IMR-90 (cell line): Measurements from ENCODE around the gene BZW2. TPM values are rescaled to one million over a fixed set of nuclear protein-coding genes. Genes with fewer than 3 reads are reported as not detected.

ENCODE experiments used
- ATAC-seq: fragments of 200-7000 bp; cut with Tn5 transposase; 2 replicates; pipeline ENCODE4 v1.9.1; 2020; ENCODE audit warnings: low read depth, mild to moderate bottlenecking, moderate library complexity
- BruUV-seq: library from RNA; stranded (reverse); fragments of 400-500 nt; replicated peaks from 2 replicates; lab custom pipeline; 2021; lab: Mats Ljungman, UMichigan
- CTCF ChIA-PET: fragments of 300-600 bp; formaldehyde crosslinking; extraction: SDS; loops from one replicate; lab custom pipeline; 2021; ENCODE audit warnings: antibody characterized with exemption; lab: Yijun Ruan, JAX
- POLR2A ChIA-PET: fragments of 300-600 bp; sonication (Branson Sonifier 250); formaldehyde crosslinking; loops from one replicate; lab custom pipeline; 2022; ENCODE audit warnings: antibody characterized with exemption; ENCODE audit not compliant: unreplicated experiment; lab: Charles Lee
- DNase-seq: peaks from one replicate; pipeline ENCODE4 v3.0.0; 2013
- H2AFZ ChIP-seq: replicated peaks from 2 replicates; pipeline ENCODE3; 2013; ENCODE audit warnings: low read length, mild to moderate bottlenecking; ENCODE audit not compliant: poor library complexity
- H2AK5ac ChIP-seq: 2 replicates; pipeline ENCODE4 v1.6.1; 2013; ENCODE audit warnings: low read depth, low read length, inconsistent platforms
- H2AK9ac ChIP-seq: replicated peaks from 2 replicates; pipeline ENCODE3; 2013; ENCODE audit warnings: mild to moderate bottlenecking, low read depth, low read length, moderate library complexity; ENCODE audit not compliant: poor library complexity
- H2BK120ac ChIP-seq: 2 replicates; pipeline ENCODE4 v1.6.1; 2013; ENCODE audit warnings: low read depth, low read length, inconsistent platforms
- H2BK15ac ChIP-seq: 3 replicates; pipeline ENCODE4 v1.6.1; 2013; ENCODE audit warnings: low read depth, low read length, inconsistent platforms
- H2BK20ac ChIP-seq: 2 replicates; pipeline ENCODE4 v1.6.1; 2013; ENCODE audit warnings: low read depth, mild to moderate bottlenecking, inconsistent platforms, low read length, moderate library complexity
- H2BK5ac ChIP-seq: 2 replicates; pipeline ENCODE4 v1.6.1; 2013; ENCODE audit warnings: mild to moderate bottlenecking, low read depth, low read length, inconsistent platforms; ENCODE audit not compliant: poor library complexity, severe bottlenecking
- H3K14ac ChIP-seq: replicated peaks from 2 replicates; pipeline ENCODE4 v1.6.1; 2013; ENCODE audit warnings: low read depth, low read length, inconsistent platforms
- H3K18ac ChIP-seq: 2 replicates; pipeline ENCODE4 v1.6.1; 2013; ENCODE audit warnings: low read depth, low read length, control low read depth
- H3K23ac ChIP-seq: 2 replicates; pipeline ENCODE4 v1.6.1; 2013; ENCODE audit warnings: low read depth, low read length, inconsistent platforms
- H3K27ac ChIP-seq: 2 replicates; pipeline ENCODE4 v1.5.1; 2013; ENCODE audit warnings: mild to moderate bottlenecking, control low read depth, low read length; ENCODE audit not compliant: insufficient read depth
- H3K27me3 ChIP-seq: 2 replicates; pipeline ENCODE4 v1.6.1; 2013; ENCODE audit warnings: low read length; ENCODE audit not compliant: control insufficient read depth, insufficient read depth
- H3K36me3 ChIP-seq: 2 replicates; pipeline ENCODE4 v1.6.1; 2013; ENCODE audit warnings: low read length, mixed read lengths; ENCODE audit not compliant: control insufficient read depth, insufficient read depth
- H3K4ac ChIP-seq: 2 replicates; pipeline ENCODE4 v1.6.1; 2013; ENCODE audit warnings: low read depth, low read length, inconsistent platforms
- H3K4me1 ChIP-seq: 2 replicates; pipeline ENCODE4 v1.6.1; 2013; ENCODE audit warnings: low read length, mixed read lengths; ENCODE audit not compliant: control insufficient read depth, insufficient read depth
- H3K4me2 ChIP-seq: 2 replicates; pipeline ENCODE4 v1.6.1; 2013; ENCODE audit warnings: low read depth, mild to moderate bottlenecking, control low read depth, low read length, moderate library complexity
- H3K4me3 ChIP-seq: 2 replicates; pipeline ENCODE4 v1.5.1; 2013; ENCODE audit warnings: low read depth, mild to moderate bottlenecking, control low read depth, low read length, moderate library complexity; ENCODE audit not compliant: insufficient read depth
- H3K56ac ChIP-seq: 2 replicates; pipeline ENCODE4 v1.6.1; 2013; ENCODE audit warnings: low read length, inconsistent platforms; ENCODE audit not compliant: insufficient read depth; ENCODE audit errors: extremely low read depth
- H3K79me1 ChIP-seq, 2 experiments: 2 replicates each; pipeline ENCODE4 v1.6.1; 2013; ENCODE audit warnings: low read length in 2 of 2, inconsistent platforms in 1 of 2, low read depth in 1 of 2
- H3K9ac ChIP-seq: 2 replicates; pipeline ENCODE4 v1.6.1; 2013; ENCODE audit warnings: low read depth, low read length, control low read depth
- H3K9me1 ChIP-seq: 2 replicates; pipeline ENCODE4 v1.6.1; 2013; ENCODE audit warnings: low read length, inconsistent platforms; ENCODE audit not compliant: insufficient read depth
- H3K9me3 ChIP-seq: 2 replicates; pipeline ENCODE4 v1.6.1; 2013; ENCODE audit warnings: low read length; ENCODE audit not compliant: control insufficient read depth, insufficient read depth
- H4K20me1 ChIP-seq: 2 replicates; pipeline ENCODE4 v1.6.1; 2013; ENCODE audit warnings: low read length, inconsistent platforms; ENCODE audit not compliant: insufficient read depth
- H4K5ac ChIP-seq: 2 replicates; pipeline ENCODE4 v1.6.1; 2013; ENCODE audit warnings: mild to moderate bottlenecking, low read depth, low read length, control low read depth
- H4K8ac ChIP-seq, 2 experiments: 2 replicates each; pipeline ENCODE4 v1.6.1; 2013; ENCODE audit warnings: low read depth in 2 of 2, low read length in 2 of 2, control low read depth in 1 of 2, inconsistent platforms in 1 of 2
- H4K91ac ChIP-seq: 2 replicates; pipeline ENCODE4 v1.6.1; 2013; ENCODE audit warnings: low read depth, low read length, inconsistent platforms; ENCODE audit not compliant: insufficient read depth
- BHLHE40 ChIP-seq: fragments of 150-350 bp; IDR thresholded peaks from 2 replicates; pipeline ENCODE4 v1.6.1; 2016; ENCODE audit warnings: mild to moderate bottlenecking, low read depth, low read length
- CEBPB ChIP-seq: IDR thresholded peaks from 2 replicates; pipeline ENCODE4 v1.6.1; 2012; ENCODE audit warnings: low read depth, low read length, improper control_type of control experiment
- CHD1 ChIP-seq: IDR thresholded peaks from 2 replicates; pipeline ENCODE4 v1.6.1; 2012; ENCODE audit warnings: low read depth, low read length, improper control_type of control experiment
- CTCF ChIP-seq: conservative IDR thresholded peaks from 2 replicates; pipeline ENCODE4 v1.5.1; 2012; ENCODE audit warnings: mild to moderate bottlenecking, low read depth, low read length, improper control_type of control experiment
- ELK1 ChIP-seq: fragments of 150-350 bp; IDR thresholded peaks from 2 replicates; pipeline ENCODE4 v1.6.1; 2016; ENCODE audit warnings: low read depth, mild to moderate bottlenecking, low read length, moderate library complexity, borderline replicate concordance
- FOS ChIP-seq: fragments of 150-350 bp; IDR thresholded peaks from 2 replicates; pipeline ENCODE4 v1.6.1; 2016; ENCODE audit warnings: low read depth, low read length
- MAFK ChIP-seq: IDR thresholded peaks from 2 replicates; pipeline ENCODE4 v1.6.1; 2012; ENCODE audit warnings: low read depth, low read length, improper control_type of control experiment
- MAZ ChIP-seq: IDR thresholded peaks from 2 replicates; pipeline ENCODE4 v1.6.1; 2012; ENCODE audit warnings: low read depth, mild to moderate bottlenecking, low read length, improper control_type of control experiment, moderate library complexity, borderline replicate concordance
- MXI1 ChIP-seq: IDR thresholded peaks from 2 replicates; pipeline ENCODE4 v1.6.1; 2012; ENCODE audit warnings: low read depth, mild to moderate bottlenecking, low read length, moderate library complexity, borderline replicate concordance
- NFE2L2 ChIP-seq: fragments of 150-350 bp; IDR thresholded peaks from 2 replicates; pipeline ENCODE4 v1.6.1; 2016; ENCODE audit warnings: low read depth, mild to moderate bottlenecking, low read length
- POLR2A ChIP-seq: IDR thresholded peaks from 2 replicates; pipeline ENCODE4 v1.6.1; 2012; ENCODE audit warnings: mild to moderate bottlenecking, low read depth, low read length
- RAD21 ChIP-seq: IDR thresholded peaks from 2 replicates; pipeline ENCODE4 v1.6.1; 2012; ENCODE audit warnings: low read length, improper control_type of control experiment
- RCOR1 ChIP-seq: IDR thresholded peaks from 2 replicates; pipeline ENCODE4 v1.6.1; 2012; ENCODE audit warnings: mild to moderate bottlenecking, low read length, improper control_type of control experiment; ENCODE audit not compliant: insufficient replicate concordance
- RFX5 ChIP-seq: IDR thresholded peaks from 2 replicates; pipeline ENCODE4 v1.8.0; 2012; ENCODE audit warnings: low read depth, mild to moderate bottlenecking, low read length, moderate library complexity
- SMC3 ChIP-seq: fragments of 150-350 bp; IDR thresholded peaks from 2 replicates; pipeline ENCODE4 v1.6.1; 2016; ENCODE audit warnings: low read depth, mild to moderate bottlenecking, antibody characterized with exemption, low read length, moderate library complexity
- USF2 ChIP-seq: fragments of 150-350 bp; IDR thresholded peaks from 2 replicates; pipeline ENCODE4 v1.6.1; 2017; ENCODE audit warnings: mild to moderate bottlenecking, antibody characterized with exemption, low read length, low read depth
- WGBS, 2 experiments: methylation state at CpG; one replicate each; pipeline versions ENCODE4 v1.1.5 to v1.1.7; 2013; ENCODE audit warnings: missing lambda C conversion rate in 2 of 2; ENCODE audit not compliant: insufficient read length in 1 of 2; ENCODE audit errors: extremely low coverage in 2 of 2; 5-methylcytosine and 5-hydroxymethylcytosine counted together
- dilution Hi-C: fragments of 300-500 bp; cut with HindIII; formaldehyde crosslinking; loops from one replicate; pipeline ENCODE4 v1.14.3; 2018; ENCODE audit warnings: low sequenced_read_pairs; ENCODE audit not compliant: unreplicated experiment
- in situ Hi-C: fragments of 300-500 bp; cut with MboI; formaldehyde crosslinking; loops from 3 replicates; pipeline ENCODE4 v1.14.3; 2019; ENCODE audit warnings: low sequenced_read_pairs, inconsistent platforms, mixed read lengths
- intact Hi-C: fragments of 100-400 bp; cut with micrococcal nuclease; formaldehyde crosslinking; loops from 2 replicates; pipeline ENCODE4 v1.10.0; 2022
- polyA plus RNA-seq, 3 experiments: library from polyadenylated mRNA; depleted of rRNA; stranded (reverse); fragments of >200 nt; gene quantifications; 2 replicates each; pipeline ENCODE4 v1.2.3, GENCODE V29; 2012; ENCODE audit warnings: low replicate concordance in 1 of 3
- total RNA-seq: library from RNA; depleted of rRNA; stranded (reverse); fragments of >200 nt; gene quantifications from 2 replicates; pipeline ENCODE4 v1.2.3, GENCODE V29; 2012

Gene BZW2
- total and polyA plus RNA-seq, 2 of the 4 experiments (the other 2 are of a cell fraction): 58.1 to 92.9 TPM

GRCh38 chr7:16606704-16607103, 39.3 kb upstream of the BZW2 start:
- WGBS, 2 experiments: no CpG with 5 or more reads among the region's 3 CpGs
- Histone ChIP-seq H3K36me3 (peaks cover 23% of the 10 kb centered on the region), H3K9me3 (no peaks in the 10 kb centered on the region), H4K8ac (no peak overlapping the region), H3K79me1 (peaks cover 1 to 2% of the 10 kb centered on the region in 2 experiments; a peak in 2 of 4 replicates), H3K4me3 (no peak overlapping the region), H3K14ac (no peak overlapping the region), H2BK5ac (no peak overlapping the region), H3K27me3 (no peaks in the 10 kb centered on the region), H2BK120ac (no peak overlapping the region), H2AK5ac (no peak overlapping the region), H3K4me1 (0 out of 2 replicates have a peak, but pooled peaks cover 3% of the 10 kb centered on the region), H3K27ac (no peak overlapping the region), H4K20me1 (no peaks in the 10 kb centered on the region), H2AFZ (peak overlapping the region; percentile 23), H2AK9ac (peak overlapping the region; percentile 78), H3K23ac (no peak overlapping the region), H3K9me1 (no peaks in the 10 kb centered on the region), H3K4me2 (no peak overlapping the region), H3K56ac (no peak overlapping the region), H2BK20ac (peak overlapping the region; percentile 36; the same call in 1 of the 2 replicates), H3K9ac (no peak overlapping the region), H3K4ac (no peak overlapping the region), H4K91ac (no peak overlapping the region; the same call in 1 of the 2 replicates), H3K18ac (no peak overlapping the region), H4K5ac (no peak overlapping the region), H2BK15ac (no peak overlapping the region)
- TF ChIP-seq ELK1 (no peak), RCOR1 (no peak), NFE2L2 (no peak), CEBPB (no peak), CHD1 (no peak), SMC3 (no peak), POLR2A (no peak), RFX5 (no peak), MXI1 (no peak), CTCF (no peak), MAFK (no peak), MAZ (no peak), BHLHE40 (no peak), RAD21 (no peak), USF2 (no peak), FOS (no peak)
- ChIA-PET POLR2A (no interaction called here), CTCF (no interaction called here)
- DNase-seq: no peak
- no TSS peak for BruUV-seq
- dilution Hi-C loops: no loop called here
- ATAC-seq: peak; percentile 14; the same call in 1 of the 2 replicates
- in situ Hi-C loops: loop anchor here (25.0 kb wide), 1 partner anchor 306 kb away; no protein-coding TSS in a partner anchor
- intact Hi-C loops: loop anchor here (5.0 kb wide), 1 partner anchor 311 kb away; no protein-coding TSS in a partner anchor
